Measurements from ENCODE around the gene GRIK3.

The GRIK3 gene

GRCh38 chr1:36805979-36806640 lies 228.2 kb downstream of the GRIK3 start:
- intact Hi-C loops (cut with micrococcal nuclease): no loop called here

DNA sequence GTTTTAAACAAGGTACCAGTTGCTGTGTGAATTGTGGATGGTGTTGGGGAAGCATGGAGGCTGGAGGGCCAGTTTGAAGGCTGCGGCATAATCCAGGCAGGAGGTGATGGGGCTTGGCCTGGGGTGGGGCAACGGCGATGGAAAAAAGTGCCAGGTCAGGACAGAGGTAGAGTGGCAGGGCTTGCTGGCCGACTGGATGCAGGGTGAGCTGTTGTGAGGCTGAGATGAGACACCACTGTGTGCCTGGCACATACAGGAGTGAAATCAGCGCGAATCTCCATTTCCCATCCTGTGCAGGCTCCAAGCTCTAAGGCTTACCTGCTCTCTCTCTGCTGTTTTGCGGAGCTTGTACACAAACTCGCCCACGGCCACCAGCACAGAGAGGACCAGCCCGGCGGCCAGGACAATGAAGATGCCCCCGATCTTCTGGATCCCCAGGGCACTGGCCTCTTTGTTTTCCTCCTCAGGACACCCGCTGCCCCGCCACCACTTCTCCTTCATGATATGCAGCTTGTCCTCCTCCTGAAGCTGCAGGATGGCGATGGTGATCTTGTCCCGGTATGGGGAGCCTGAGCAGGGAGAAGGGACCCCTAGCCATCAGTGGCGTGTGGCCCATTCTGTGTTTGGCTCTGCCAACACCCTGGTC lies 229.5 kb downstream of the GRIK3 start:
- Mint-ChIP-seq H3K9me3 (no peaks in the 10 kb centered on the region), H3K27me3 (peaks cover 8% of the 10 kb centered on the region), H3K4me3 (no peak overlapping the region), H3K27ac (no peak overlapping the region), H3K4me1 (ENCODE audit: low read depth) (no peaks in the 10 kb centered on the region), H3K36me3 (ENCODE audit: low read depth) (no peaks in the 10 kb centered on the region)
- intact Hi-C loops (cut with micrococcal nuclease): no loop called here

More at GRCh38 chr1:36805979-36806640, 228.2 kb downstream of the GRIK3 start:
- Mint-ChIP-seq H3K4me1 (ENCODE audit: low read depth) (no peaks in the 10 kb centered on the region), H3K9me3 (no peaks in the 10 kb centered on the region), H3K27ac (no peak overlapping the region), H3K36me3 (ENCODE audit: low read depth) (no peaks in the 10 kb centered on the region), H3K27me3 (peaks cover 8% of the 10 kb centered on the region), H3K4me3 (no peak overlapping the region)

GRCh38 chr1:36803868-36804570 lies 230.3 kb downstream of the GRIK3 start:
- Mint-ChIP-seq H3K4me3 (no peak overlapping the region), H3K27ac (no peak overlapping the region), H3K4me1 (ENCODE audit: low read depth) (no peaks in the 10 kb centered on the region), H3K9me3 (no peaks in the 10 kb centered on the region), H3K27me3 (peaks cover 8% of the 10 kb centered on the region), H3K36me3 (ENCODE audit: low read depth) (no peaks in the 10 kb centered on the region)
- intact Hi-C loops (cut with micrococcal nuclease): no loop called here

DNA sequence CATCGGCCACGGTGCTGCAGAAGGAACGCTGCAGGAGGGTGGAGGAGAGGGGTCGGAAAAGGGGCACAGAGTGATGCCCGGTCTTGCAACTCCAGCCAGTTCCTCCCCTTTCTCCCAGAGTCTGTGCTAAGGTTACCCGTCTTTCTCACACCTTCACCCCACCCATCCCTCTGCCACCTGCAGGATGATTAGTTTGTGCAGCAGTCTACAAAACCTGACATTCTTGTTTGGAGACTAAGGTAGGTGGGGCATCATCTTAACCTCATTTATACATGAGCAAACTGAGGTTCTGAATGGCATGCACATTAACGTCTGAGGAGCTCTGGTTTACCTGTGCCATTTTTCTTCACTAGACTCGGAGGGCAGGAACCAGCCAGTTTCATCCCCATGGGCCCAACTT lies 232.3 kb downstream of the GRIK3 start:
- Mint-ChIP-seq H3K27me3 (peaks cover 5% of the 10 kb centered on the region), H3K9me3 (no peaks in the 10 kb centered on the region), H3K36me3 (ENCODE audit: low read depth) (no peaks in the 10 kb centered on the region), H3K4me1 (ENCODE audit: low read depth) (no peaks in the 10 kb centered on the region), H3K4me3 (no peak overlapping the region), H3K27ac (no peak overlapping the region)
- intact Hi-C loops (cut with micrococcal nuclease): no loop called here

DNA sequence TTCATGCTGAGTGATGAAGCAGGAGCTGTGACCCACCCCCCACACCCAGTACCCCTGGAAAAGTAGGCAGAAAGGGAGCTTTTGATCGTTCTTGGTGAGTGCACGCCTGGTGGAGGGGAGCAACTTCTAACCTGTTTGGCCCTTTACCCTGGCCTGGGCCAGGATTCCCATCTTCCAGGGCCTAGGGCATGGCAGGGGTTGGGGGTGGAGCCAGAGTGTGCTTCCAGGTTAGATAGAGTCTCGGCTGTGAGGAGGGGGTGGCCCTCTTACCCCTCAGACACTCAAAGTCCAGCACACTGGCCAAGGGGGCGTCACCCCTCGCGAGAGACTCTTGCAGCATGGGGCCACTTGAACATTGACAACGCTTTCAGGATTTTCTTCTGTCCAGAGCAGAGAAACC lies 236.6 kb downstream of the GRIK3 start:
- no peak overlapping the region for H3K4me3 Mint-ChIP-seq
- no peak overlapping the region for H3K27ac Mint-ChIP-seq
- no peaks in the 10 kb centered on the region for H3K4me1 Mint-ChIP-seq (ENCODE audit: low read depth)
- no peaks in the 10 kb centered on the region for H3K27me3 Mint-ChIP-seq
- no peaks in the 10 kb centered on the region for H3K36me3 Mint-ChIP-seq (ENCODE audit: low read depth)
- intact Hi-C loops (cut with micrococcal nuclease): no loop called here
- no peaks in the 10 kb centered on the region for H3K9me3 Mint-ChIP-seq

DNA sequence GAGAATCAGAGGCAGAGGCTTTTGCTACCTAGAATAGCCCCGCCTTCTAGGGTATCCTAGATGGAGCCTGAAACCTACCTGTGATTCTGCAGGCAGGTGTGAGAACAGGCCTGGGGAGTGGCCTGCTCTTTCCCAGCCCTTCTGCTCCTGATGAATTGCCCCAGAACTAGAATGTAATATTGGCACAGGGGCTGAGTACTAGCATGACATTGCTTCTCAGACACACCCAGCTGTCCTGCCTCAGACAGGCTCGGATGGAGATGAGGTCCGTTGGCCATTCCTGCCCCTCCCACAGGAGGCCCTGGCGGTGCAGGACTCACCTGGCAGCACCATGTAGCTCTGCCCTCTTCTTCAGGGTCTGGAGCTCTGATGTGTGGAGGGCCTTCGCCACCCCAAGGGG lies 237.6 kb downstream of the GRIK3 start:
- intact Hi-C loops (cut with micrococcal nuclease): no loop called here
- Mint-ChIP-seq H3K36me3 (ENCODE audit: low read depth) (no peaks in the 10 kb centered on the region), H3K27me3 (no peaks in the 10 kb centered on the region), H3K4me1 (ENCODE audit: low read depth) (no peaks in the 10 kb centered on the region), H3K27ac (no peak overlapping the region), H3K9me3 (no peaks in the 10 kb centered on the region), H3K4me3 (no peak overlapping the region)

DNA sequence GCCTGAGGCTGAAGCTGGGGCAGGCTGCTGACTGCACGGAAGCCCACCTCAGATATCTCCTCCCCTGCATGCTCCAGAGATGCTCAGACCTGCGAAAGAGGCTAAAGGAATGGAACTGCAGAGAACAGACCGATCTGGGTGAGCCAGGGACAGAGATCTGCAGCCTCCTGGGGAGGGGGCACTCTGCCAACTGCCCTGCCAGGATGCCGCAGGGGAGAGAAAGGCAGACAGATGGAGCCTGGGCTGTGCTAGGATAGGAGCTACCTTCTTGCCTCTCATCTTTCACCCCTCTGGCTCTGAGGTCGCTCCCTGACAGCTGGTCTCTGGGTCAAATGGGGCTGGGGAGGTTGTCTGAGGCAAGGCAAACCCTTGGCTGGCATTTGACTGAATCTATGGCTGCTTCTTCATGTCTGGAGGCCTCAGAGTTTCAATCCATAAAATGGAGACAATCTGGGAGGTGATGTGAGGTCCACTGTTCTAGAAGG lies 238.2 kb downstream of the GRIK3 start:
- H3K9me3 Mint-ChIP-seq: no peaks in the 10 kb centered on the region

DNA sequence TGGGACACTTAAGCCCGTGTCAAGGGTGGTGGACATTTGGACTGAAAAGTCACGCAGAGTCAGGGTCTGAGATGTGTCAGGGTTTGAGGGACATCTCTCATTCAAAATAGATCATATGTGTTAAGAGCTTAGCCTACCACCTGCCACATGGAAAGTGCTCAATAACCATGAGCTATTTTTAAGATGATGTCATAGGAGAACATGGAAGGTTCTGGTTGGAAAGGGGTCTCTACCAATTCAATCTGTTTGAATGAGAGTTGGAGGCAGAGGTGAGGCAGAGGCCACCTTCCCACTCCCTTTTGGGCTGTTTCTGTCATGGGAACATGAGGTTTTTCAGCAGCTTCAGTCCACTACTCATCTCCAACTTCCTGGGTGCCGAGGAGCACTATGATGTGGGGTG lies 239.9 kb downstream of the GRIK3 start:
- Mint-ChIP-seq H3K27ac (no peak overlapping the region), H3K4me1 (ENCODE audit: low read depth) (no peaks in the 10 kb centered on the region), H3K9me3 (no peaks in the 10 kb centered on the region), H3K4me3 (no peak overlapping the region), H3K27me3 (peaks cover 1% of the 10 kb centered on the region), H3K36me3 (ENCODE audit: low read depth) (no peaks in the 10 kb centered on the region)
- intact Hi-C loops (cut with micrococcal nuclease): no loop called here

More for the DNA sequence above, 238.2 kb downstream of the GRIK3 start:
- H3K4me3 Mint-ChIP-seq: no peak overlapping the region
- no peaks in the 10 kb centered on the region for H3K27me3 Mint-ChIP-seq
- no peaks in the 10 kb centered on the region for H3K36me3 Mint-ChIP-seq (ENCODE audit: low read depth)
- no peak overlapping the region for H3K27ac Mint-ChIP-seq
- H3K4me1 Mint-ChIP-seq (ENCODE audit: low read depth): no peaks in the 10 kb centered on the region
- intact Hi-C loops (cut with micrococcal nuclease): no loop called here

DNA sequence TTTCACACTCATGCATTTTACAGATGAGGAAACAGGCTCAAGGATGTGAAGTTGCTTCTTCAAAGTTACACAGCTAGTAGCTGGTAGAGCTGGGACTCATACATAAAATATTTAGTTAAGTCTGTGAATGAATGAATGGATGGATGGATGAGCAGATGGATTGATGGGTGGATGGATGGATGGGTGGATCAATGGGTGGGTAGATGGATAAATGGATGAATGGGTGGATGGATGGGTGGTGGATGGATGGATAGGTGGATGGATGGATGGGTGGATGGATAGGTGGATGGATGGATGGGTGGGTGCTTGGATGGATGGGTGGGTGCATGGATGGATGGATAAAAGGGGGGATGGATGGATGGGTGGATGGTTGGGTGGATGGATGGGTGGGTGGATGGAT lies 240.9 kb downstream of the GRIK3 start:
- Mint-ChIP-seq H3K9me3 (no peaks in the 10 kb centered on the region), H3K27me3 (peaks cover 5% of the 10 kb centered on the region), H3K4me1 (ENCODE audit: low read depth) (no peaks in the 10 kb centered on the region), H3K36me3 (ENCODE audit: low read depth) (no peaks in the 10 kb centered on the region), H3K27ac (no peak overlapping the region), H3K4me3 (no peak overlapping the region)
- intact Hi-C loops (cut with micrococcal nuclease): no loop called here

- Mint-ChIP-seq H3K36me3 (ENCODE audit: low read depth) (no peaks in the 10 kb centered on the region), H3K27me3 (peaks cover 6% of the 10 kb centered on the region), H3K4me1 (ENCODE audit: low read depth) (no peaks in the 10 kb centered on the region), H3K9me3 (no peaks in the 10 kb centered on the region), H3K27ac (no peak overlapping the region), H3K4me3 (no peak overlapping the region)
- intact Hi-C loops (cut with micrococcal nuclease): no loop called here
Measured at GRCh38 chr1:36792292-36792691, 242.0 kb downstream of the GRIK3 start.

DNA sequence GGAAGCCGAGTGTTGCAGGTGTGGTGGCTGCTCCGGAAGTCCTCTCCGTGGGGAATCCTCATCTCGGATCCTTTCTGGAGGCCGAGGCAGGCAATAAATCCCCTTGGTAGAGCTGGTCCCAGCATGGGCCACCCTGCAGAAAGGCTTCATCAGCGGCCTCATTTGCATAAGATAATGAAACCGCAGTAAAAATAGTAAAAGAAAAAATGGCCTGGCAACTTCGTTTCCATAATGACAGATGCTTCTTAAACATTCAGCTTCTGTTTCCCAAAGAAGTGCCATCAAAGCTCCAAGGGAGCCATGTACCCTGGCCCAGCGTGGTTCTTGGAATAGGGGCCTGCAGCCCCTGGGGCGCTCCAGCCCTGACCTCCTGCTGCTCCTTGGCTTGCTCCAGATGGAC lies 244.1 kb downstream of the GRIK3 start:
- no peaks in the 10 kb centered on the region for H3K36me3 Mint-ChIP-seq (ENCODE audit: low read depth)
- H3K4me3 Mint-ChIP-seq: no peak overlapping the region
- H3K4me1 Mint-ChIP-seq (ENCODE audit: low read depth): no peaks in the 10 kb centered on the region
- H3K27me3 Mint-ChIP-seq: peaks cover 8% of the 10 kb centered on the region
- no peaks in the 10 kb centered on the region for H3K9me3 Mint-ChIP-seq
- intact Hi-C loops (cut with micrococcal nuclease): no loop called here
- H3K27ac Mint-ChIP-seq: no peak overlapping the region

- Mint-ChIP-seq H3K4me1 (ENCODE audit: low read depth) (no peaks in the 10 kb centered on the region), H3K27me3 (peaks cover 8% of the 10 kb centered on the region), H3K36me3 (ENCODE audit: low read depth) (no peaks in the 10 kb centered on the region), H3K4me3 (no peak overlapping the region), H3K27ac (no peak overlapping the region), H3K9me3 (no peaks in the 10 kb centered on the region)
- intact Hi-C loops (cut with micrococcal nuclease): no loop called here
Measured at GRCh38 chr1:36789535-36789934, 244.8 kb downstream of the GRIK3 start.

GRCh38 chr1:36787312-36787913 lies 246.9 kb downstream of the GRIK3 start:
- Mint-ChIP-seq H3K36me3 (ENCODE audit: low read depth) (no peaks in the 10 kb centered on the region), H3K27me3 (peaks cover 15% of the 10 kb centered on the region), H3K4me3 (no peak overlapping the region), H3K4me1 (ENCODE audit: low read depth) (no peaks in the 10 kb centered on the region), H3K9me3 (no peaks in the 10 kb centered on the region), H3K27ac (no peak overlapping the region)
- intact Hi-C loops (cut with micrococcal nuclease): no loop called here

GRCh38 chr1:36786425-36786824 lies 247.9 kb downstream of the GRIK3 start:
- H3K36me3 Mint-ChIP-seq (ENCODE audit: low read depth): no peaks in the 10 kb centered on the region
- intact Hi-C loops (cut with micrococcal nuclease): no loop called here
- H3K4me3 Mint-ChIP-seq: no peak overlapping the region
- no peak overlapping the region for H3K27ac Mint-ChIP-seq
- no peaks in the 10 kb centered on the region for H3K4me1 Mint-ChIP-seq (ENCODE audit: low read depth)
- H3K9me3 Mint-ChIP-seq: no peaks in the 10 kb centered on the region
- peaks cover 17% of the 10 kb centered on the region for H3K27me3 Mint-ChIP-seq
